GM12878 (cell line): ENCODE measurements around the gene SLC24A3. TPM values are rescaled to one million over a fixed set of nuclear protein-coding genes. Genes with fewer than 3 reads are reported as not detected.

Source experiments
- ATAC-seq: fragments of 200-7000 bp; cut with Tn5 transposase; 3 replicates; pipeline ENCODE4 v1.9.1; 2020; ENCODE audit warnings: mild to moderate bottlenecking, moderate library complexity
- BruUV-seq: library from RNA; stranded (reverse); fragments of 400-500 nt; replicated peaks from 2 replicates; lab custom pipeline; 2021; lab: Mats Ljungman, UMichigan
- CTCF ChIA-PET: fragments of 300-600 bp; sonication (Branson Sonifier 250); formaldehyde crosslinking; extraction: SDS; loops from one replicate; lab custom pipeline; 2021; ENCODE audit warnings: inconsistent platforms; lab: Yijun Ruan, JAX
- POLR2A ChIA-PET: fragments of 350-600 bp; formaldehyde crosslinking; extraction: SDS; loops from one replicate; lab custom pipeline; 2021; ENCODE audit warnings: inconsistent platforms; lab: Charles Lee
- RAD21 ChIA-PET: fragments of 300-600 bp; sonication (Branson Sonifier 250); formaldehyde crosslinking; loops from one replicate; lab custom pipeline; 2023; ENCODE audit warnings: antibody characterized with exemption; ENCODE audit not compliant: unreplicated experiment; lab: Charles Lee
- SMC1A ChIA-PET: fragments of 300-600 bp; sonication (Branson Sonifier 250); formaldehyde crosslinking; loops from one replicate; lab custom pipeline; 2023; ENCODE audit not compliant: unreplicated experiment, uncharacterized antibody; lab: Charles Lee
- DNase-seq: peaks from one replicate; pipeline ENCODE4 v3.0.0-alpha.2; 2011; ENCODE audit warnings: low read depth, low spot score
- FAIRE-seq: peaks from 3 replicates; lab custom pipeline; 2011; peaks lifted over from hg19 to GRCh38; lab: Jason Lieb, UNC
- H2AFZ ChIP-seq: 2 replicates; pipeline ENCODE4 v1.6.0; 2011; ENCODE audit warnings: low read depth, low read length, control low read depth; ENCODE audit not compliant: control insufficient read depth
- H3K27ac ChIP-seq: 2 replicates; pipeline ENCODE4 v1.5.1; 2011; ENCODE audit warnings: control low read depth; ENCODE audit not compliant: control insufficient read depth, insufficient read depth
- H3K27me3 ChIP-seq, 2 experiments: replicated peaks in 1 of 2; 2 replicates each; pipeline versions ENCODE4 v1.6.0 to v1.6.1; 2011; ENCODE audit warnings: low read length in 1 of 2; ENCODE audit not compliant: control insufficient read depth in 2 of 2, insufficient read depth in 2 of 2
- H3K36me3 ChIP-seq, 2 experiments: 2 replicates each; pipeline ENCODE4 v1.5.1; 2011; ENCODE audit warnings: low read length in 1 of 2; ENCODE audit not compliant: control insufficient read depth in 2 of 2, insufficient read depth in 2 of 2
- H3K4me1 ChIP-seq: 2 replicates; pipeline ENCODE4 v1.6.1; 2011; ENCODE audit warnings: mild to moderate bottlenecking, low read length, moderate library complexity, mixed read lengths; ENCODE audit not compliant: control insufficient read depth, insufficient read depth
- H3K4me2 ChIP-seq: 2 replicates; pipeline ENCODE4 v1.6.0; 2011; ENCODE audit warnings: control low read depth; ENCODE audit not compliant: control insufficient read depth, insufficient read depth
- H3K4me3 ChIP-seq: fragments of 200-600 bp; sonication (generic); 2 replicates; pipeline ENCODE4 v1.5.1; 2016
- H3K79me2 ChIP-seq: 2 replicates; pipeline ENCODE4 v1.6.0; 2011; ENCODE audit warnings: low read length; ENCODE audit not compliant: control insufficient read depth, insufficient read depth
- H3K9ac ChIP-seq: 2 replicates; pipeline ENCODE4 v1.8.0; 2011; ENCODE audit warnings: low read length, control low read depth, mixed read lengths; ENCODE audit not compliant: control insufficient read depth, insufficient read depth
- H3K9me3 ChIP-seq: replicated peaks from 3 replicates; pipeline ENCODE4 v1.5.1; 2011; ENCODE audit warnings: mild to moderate bottlenecking, low read length; ENCODE audit not compliant: control insufficient read depth, insufficient read depth
- H4K20me1 ChIP-seq: 2 replicates; pipeline ENCODE4 v1.6.0; 2011; ENCODE audit not compliant: control insufficient read depth, insufficient read depth
- CBX3 ChIP-seq: fragments of 200-600 bp; sonication (generic); IDR thresholded peaks from 2 replicates; pipeline ENCODE4 v1.6.1; 2016; ENCODE audit warnings: low read depth, borderline replicate concordance
- CHD1 ChIP-seq: IDR thresholded peaks from 2 replicates; pipeline ENCODE4 v1.6.1; 2012; ENCODE audit warnings: low read depth, low read length, improper control_type of control experiment
- EED ChIP-seq: sonication (generic); IDR thresholded peaks from 2 replicates; pipeline ENCODE4 v1.6.1; 2016; ENCODE audit warnings: antibody characterized with exemption, low read depth
- NFXL1 ChIP-seq: fragments of 450-650 bp; IDR thresholded peaks from 2 replicates; pipeline ENCODE4 v1.6.1; 2017; ENCODE audit warnings: antibody characterized with exemption, mild to moderate bottlenecking, borderline replicate concordance
- PAX5 ChIP-seq: IDR thresholded peaks from 2 replicates; pipeline ENCODE4 v1.6.1; 2011; ENCODE audit warnings: low read depth, low read length, borderline replicate concordance
- RUNX3 ChIP-seq: IDR thresholded peaks from 2 replicates; pipeline ENCODE4 v1.6.1; 2012; ENCODE audit warnings: low read length, inconsistent platforms
- TAF1 ChIP-seq: IDR thresholded peaks from 2 replicates; pipeline ENCODE4 v1.6.1; 2011; ENCODE audit warnings: mild to moderate bottlenecking, low read depth, low read length, borderline replicate concordance
- TCF3 ChIP-seq: IDR thresholded peaks from 2 replicates; pipeline ENCODE4 v1.6.1; 2012; ENCODE audit warnings: low read depth, mild to moderate bottlenecking, low read length, borderline replicate concordance; ENCODE audit not compliant: insufficient read depth
- ZNF274 ChIP-seq: IDR thresholded peaks from one replicate; pipeline ENCODE4 v1.8.0; 2011; ENCODE audit not compliant: insufficient read length, insufficient read depth
- WGBS: methylation state at CpG from one replicate; pipeline ENCODE4 v1.1.6; 2016; ENCODE audit warnings: low lambda C conversion rate; ENCODE audit not compliant: insufficient replicate concordance, insufficient coverage; ENCODE audit errors: missing lambda C conversion rate; 5-methylcytosine and 5-hydroxymethylcytosine counted together
- in situ Hi-C: fragments of 300-500 bp; cut with MboI; formaldehyde crosslinking; loops from 9 replicates; pipeline ENCODE4 v1.14.3; 2018; ENCODE audit warnings: mixed read lengths
- intact Hi-C: fragments of 100-400 bp; cut with micrococcal nuclease; formaldehyde crosslinking; loops from one replicate; pipeline ENCODE4 v1.14.2; 2022; ENCODE audit not compliant: unreplicated experiment
- polyA plus RNA-seq, 11 experiments: library from polyadenylated mRNA; depleted of rRNA in 4 of 11; unstranded in 6 of 11; stranded (reverse) in 5 of 11; fragments of >200 nt; fragmentation: Nextera tagmentation in 4 of 11; fragmentation: Illumina TruSeq in 1 of 11; extraction: Ambion mirVana in 4 of 11; extraction: Trizol in 1 of 11; gene quantifications; 1 replicate in 1 of 11; 2 replicates in 10 of 11; pipeline versions ENCODE4 v1.2.1 to v1.2.3, GENCODE V29; 2011 to 2016; ENCODE audit warnings: inconsistent platforms in 2 of 11, missing spikeins in 2 of 11, low read depth in 1 of 11
- total RNA-seq, 4 experiments: library from RNA; depleted of rRNA in 3 of 4; stranded (reverse); fragments of >200 nt in 3 of 4; fragmentation: Illumina TruSeq in 1 of 4; extraction: Trizol in 1 of 4; gene quantifications; 2 replicates each; pipeline versions ENCODE4 v1.2.1 to v1.2.3, GENCODE V29; 2013 to 2021
- TF ChIP-seq, protein P1 (sequence below): fragments of 450-650 bp; IDR thresholded peaks from 2 replicates; pipeline ENCODE4 v1.6.1; 2014; ENCODE audit warnings: mild to moderate bottlenecking
- TF ChIP-seq, protein P2 (sequence below): fragments of 450-650 bp; IDR thresholded peaks from 2 replicates; pipeline ENCODE4 v1.6.1; 2018; ENCODE audit warnings: mild to moderate bottlenecking, low read depth, moderate library complexity; ENCODE audit not compliant: partially characterized antibody
- TF ChIP-seq, protein P3 (sequence below): fragments of 450-650 bp; IDR thresholded peaks from 2 replicates; pipeline ENCODE4 v1.6.1; 2016; ENCODE audit warnings: mild to moderate bottlenecking, moderate library complexity, borderline replicate concordance

SLC24A3 gene
- total and polyA plus RNA-seq, 10 of the 15 experiments (the other 5 are each of a cell fraction or from before 2014, with no cell fraction given): 0.04 TPM; not detected in 9

DNA sequence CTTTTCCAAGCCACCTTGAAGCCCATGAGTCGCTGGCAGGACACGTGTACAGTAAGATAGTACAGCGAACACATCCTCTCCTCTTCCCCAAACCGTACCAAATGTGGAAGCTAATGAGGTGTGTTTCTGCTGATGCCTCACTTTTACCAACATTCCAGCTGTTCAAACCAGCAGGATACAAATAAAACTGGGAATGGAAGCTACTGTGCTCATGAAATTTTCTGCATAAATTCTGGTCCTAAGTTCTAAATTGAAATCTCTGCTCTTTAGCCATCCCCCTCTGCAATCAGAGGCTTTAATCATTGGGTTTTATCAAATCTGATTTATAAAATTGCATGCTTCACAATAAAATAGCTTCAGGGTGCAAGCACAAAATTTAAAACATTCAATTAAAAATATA, 463.8 kb downstream of the SLC24A3 start (continued):
- TF ChIP-seq, protein P1, sequence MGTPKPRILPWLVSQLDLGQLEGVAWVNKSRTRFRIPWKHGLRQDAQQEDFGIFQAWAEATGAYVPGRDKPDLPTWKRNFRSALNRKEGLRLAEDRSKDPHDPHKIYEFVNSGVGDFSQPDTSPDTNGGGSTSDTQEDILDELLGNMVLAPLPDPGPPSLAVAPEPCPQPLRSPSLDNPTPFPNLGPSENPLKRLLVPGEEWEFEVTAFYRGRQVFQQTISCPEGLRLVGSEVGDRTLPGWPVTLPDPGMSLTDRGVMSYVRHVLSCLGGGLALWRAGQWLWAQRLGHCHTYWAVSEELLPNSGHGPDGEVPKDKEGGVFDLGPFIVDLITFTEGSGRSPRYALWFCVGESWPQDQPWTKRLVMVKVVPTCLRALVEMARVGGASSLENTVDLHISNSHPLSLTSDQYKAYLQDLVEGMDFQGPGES: no peak
- TF ChIP-seq, all 136 proteins: peak for 0

DNA sequence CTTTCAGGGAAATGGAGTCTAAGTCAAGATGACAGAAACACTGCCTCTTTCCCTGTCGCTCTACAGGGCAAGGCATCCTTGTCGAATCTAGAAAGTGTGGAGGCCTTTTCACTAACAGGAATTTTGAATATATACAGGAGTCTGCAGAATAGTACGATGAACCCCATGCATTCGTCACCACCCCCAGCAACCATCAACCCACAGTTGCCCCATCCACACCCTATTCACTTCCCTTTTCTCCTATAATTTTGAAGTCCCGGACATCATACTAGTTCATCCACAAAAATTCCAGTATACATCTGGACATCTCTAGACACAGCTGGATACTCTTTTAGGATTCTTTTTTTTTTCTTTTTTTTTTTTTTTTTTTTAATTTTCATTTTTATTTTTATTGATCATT, 464.9 kb downstream of the SLC24A3 start:
- Histone ChIP-seq H2AFZ (no peak overlapping the region), H3K4me2 (no peak overlapping the region), H3K36me3 (no peaks in the 10 kb centered on the region), H3K9ac (no peak overlapping the region), H3K9me3 (no peaks in the 10 kb centered on the region; the same call in 2 of the 3 replicates), H3K4me1 (no peaks in the 10 kb centered on the region), H3K79me2 (no peaks in the 10 kb centered on the region), H3K4me3 (no peak overlapping the region), H3K27me3 (no peaks in the 10 kb centered on the region), H4K20me1 (no peaks in the 10 kb centered on the region), H3K27ac (no peak overlapping the region)
- 44% methylated on average over 5 of the region's 5 CpGs for WGBS
- ChIA-PET POLR2A (no interaction called here), CTCF (interaction anchor here (0.7 kb wide), 1 partner anchor 10 kb away, joined by 3 read pairs; no protein-coding TSS in a partner anchor), RAD21 (no interaction called here), SMC1A (interaction anchor here (0.7 kb wide), 1 partner anchor 243 kb away, joined by 3 read pairs; no protein-coding TSS in a partner anchor)
- DNase-seq (no peak), ATAC-seq (no peak), FAIRE-seq (no peak)
- BruUV-seq: no TSS peak
- intact Hi-C loops (no loop called here), in situ Hi-C loops (no loop called here)
- TF ChIP-seq, protein P2, sequence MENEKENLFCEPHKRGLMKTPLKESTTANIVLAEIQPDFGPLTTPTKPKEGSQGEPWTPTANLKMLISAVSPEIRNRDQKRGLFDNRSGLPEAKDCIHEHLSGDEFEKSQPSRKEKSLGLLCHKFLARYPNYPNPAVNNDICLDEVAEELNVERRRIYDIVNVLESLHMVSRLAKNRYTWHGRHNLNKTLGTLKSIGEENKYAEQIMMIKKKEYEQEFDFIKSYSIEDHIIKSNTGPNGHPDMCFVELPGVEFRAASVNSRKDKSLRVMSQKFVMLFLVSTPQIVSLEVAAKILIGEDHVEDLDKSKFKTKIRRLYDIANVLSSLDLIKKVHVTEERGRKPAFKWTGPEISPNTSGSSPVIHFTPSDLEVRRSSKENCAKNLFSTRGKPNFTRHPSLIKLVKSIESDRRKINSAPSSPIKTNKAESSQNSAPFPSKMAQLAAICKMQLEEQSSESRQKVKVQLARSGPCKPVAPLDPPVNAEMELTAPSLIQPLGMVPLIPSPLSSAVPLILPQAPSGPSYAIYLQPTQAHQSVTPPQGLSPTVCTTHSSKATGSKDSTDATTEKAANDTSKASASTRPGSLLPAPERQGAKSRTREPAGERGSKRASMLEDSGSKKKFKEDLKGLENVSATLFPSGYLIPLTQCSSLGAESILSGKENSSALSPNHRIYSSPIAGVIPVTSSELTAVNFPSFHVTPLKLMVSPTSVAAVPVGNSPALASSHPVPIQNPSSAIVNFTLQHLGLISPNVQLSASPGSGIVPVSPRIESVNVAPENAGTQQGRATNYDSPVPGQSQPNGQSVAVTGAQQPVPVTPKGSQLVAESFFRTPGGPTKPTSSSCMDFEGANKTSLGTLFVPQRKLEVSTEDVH: no peak
- TF ChIP-seq NFXL1 (no peak), RUNX3 (no peak), CHD1 (no peak), EED (no peak), ZNF274 (no peak), TCF3 (no peak), CBX3 (no peak), PAX5 (no peak), TAF1 (no peak)
- TF ChIP-seq, protein P3, sequence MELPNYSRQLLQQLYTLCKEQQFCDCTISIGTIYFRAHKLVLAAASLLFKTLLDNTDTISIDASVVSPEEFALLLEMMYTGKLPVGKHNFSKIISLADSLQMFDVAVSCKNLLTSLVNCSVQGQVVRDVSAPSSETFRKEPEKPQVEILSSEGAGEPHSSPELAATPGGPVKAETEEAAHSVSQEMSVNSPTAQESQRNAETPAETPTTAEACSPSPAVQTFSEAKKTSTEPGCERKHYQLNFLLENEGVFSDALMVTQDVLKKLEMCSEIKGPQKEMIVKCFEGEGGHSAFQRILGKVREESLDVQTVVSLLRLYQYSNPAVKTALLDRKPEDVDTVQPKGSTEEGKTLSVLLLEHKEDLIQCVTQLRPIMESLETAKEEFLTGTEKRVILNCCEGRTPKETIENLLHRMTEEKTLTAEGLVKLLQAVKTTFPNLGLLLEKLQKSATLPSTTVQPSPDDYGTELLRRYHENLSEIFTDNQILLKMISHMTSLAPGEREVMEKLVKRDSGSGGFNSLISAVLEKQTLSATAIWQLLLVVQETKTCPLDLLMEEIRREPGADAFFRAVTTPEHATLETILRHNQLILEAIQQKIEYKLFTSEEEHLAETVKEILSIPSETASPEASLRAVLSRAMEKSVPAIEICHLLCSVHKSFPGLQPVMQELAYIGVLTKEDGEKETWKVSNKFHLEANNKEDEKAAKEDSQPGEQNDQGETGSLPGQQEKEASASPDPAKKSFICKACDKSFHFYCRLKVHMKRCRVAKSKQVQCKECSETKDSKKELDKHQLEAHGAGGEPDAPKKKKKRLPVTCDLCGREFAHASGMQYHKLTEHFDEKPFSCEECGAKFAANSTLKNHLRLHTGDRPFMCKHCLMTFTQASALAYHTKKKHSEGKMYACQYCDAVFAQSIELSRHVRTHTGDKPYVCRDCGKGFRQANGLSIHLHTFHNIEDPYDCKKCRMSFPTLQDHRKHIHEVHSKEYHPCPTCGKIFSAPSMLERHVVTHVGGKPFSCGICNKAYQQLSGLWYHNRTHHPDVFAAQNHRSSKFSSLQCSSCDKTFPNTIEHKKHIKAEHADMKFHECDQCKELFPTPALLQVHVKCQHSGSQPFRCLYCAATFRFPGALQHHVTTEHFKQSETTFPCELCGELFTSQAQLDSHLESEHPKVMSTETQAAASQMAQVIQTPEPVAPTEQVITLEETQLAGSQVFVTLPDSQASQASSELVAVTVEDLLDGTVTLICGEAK: no peak
